Common myeloid progenitor, CD34-positive (primary cell): ENCODE measurements around the gene ADARB1.

Experiments used
- CTCF ChIA-PET: fragments of 350-600 bp; sonication (Branson Sonifier 250); formaldehyde crosslinking; loops from one replicate; lab custom pipeline; 2021; ENCODE audit warnings: antibody characterized with exemption; lab: Charles Lee
- POLR2A ChIA-PET: fragments of 350-600 bp; sonication (Branson Sonifier 250); formaldehyde crosslinking; loops from one replicate; lab custom pipeline; 2021; ENCODE audit warnings: antibody characterized with exemption; lab: Charles Lee
- DNase-seq, 3 donors: peaks; one replicate each; pipeline versions ENCODE4 v3.0.0 to v3.0.0-alpha.2; 2013
- H3K27ac ChIP-seq, 2 experiments: 1 replicate in 1 of 2; 2 replicates in 1 of 2; pipeline ENCODE4 v1.7.0; 2013; ENCODE audit warnings: inconsistent platforms in 2 of 2, low read length in 2 of 2, mild to moderate bottlenecking in 2 of 2, low read depth in 1 of 2, moderate library complexity in 1 of 2; ENCODE audit not compliant: severe bottlenecking in 2 of 2, insufficient read depth in 1 of 2, poor library complexity in 1 of 2
- H3K27me3 ChIP-seq, 5 experiments: replicated peaks in 2 of 5; 1 replicate in 3 of 5; 2 replicates in 2 of 5; pipeline versions ENCODE4 v1.6.1 to v1.7.0; 2013; ENCODE audit warnings: low read length in 4 of 5, mild to moderate bottlenecking in 2 of 5, moderate library complexity in 2 of 5, inconsistent platforms in 1 of 5; ENCODE audit not compliant: insufficient read depth in 5 of 5, control insufficient read depth in 4 of 5
- H3K36me3 ChIP-seq, 4 experiments: 1 replicate in 2 of 4; 2 replicates in 2 of 4; pipeline versions ENCODE4 v1.6.1 to v1.7.0; 2013; ENCODE audit warnings: low read length in 3 of 4, control low read depth in 1 of 4, mild to moderate bottlenecking in 1 of 4; ENCODE audit not compliant: control insufficient read depth in 4 of 4, insufficient read depth in 4 of 4
- H3K4me1 ChIP-seq, 4 experiments: 1 replicate in 3 of 4; 2 replicates in 1 of 4; pipeline versions ENCODE4 v1.6.1 to v1.7.1; 2013; ENCODE audit warnings: low read length in 3 of 4, mild to moderate bottlenecking in 3 of 4, control low read depth in 1 of 4, inconsistent platforms in 1 of 4, moderate library complexity in 1 of 4; ENCODE audit not compliant: control insufficient read depth in 4 of 4, insufficient read depth in 4 of 4; ENCODE audit errors: control extremely low read depth in 1 of 4
- H3K4me3 ChIP-seq, 7 experiments: 1 replicate in 4 of 7; 2 replicates in 3 of 7; pipeline versions ENCODE4 v1.5.1 to v1.7.0; 2013; ENCODE audit warnings: mild to moderate bottlenecking in 7 of 7, low read length in 6 of 7, moderate library complexity in 6 of 7, inconsistent platforms in 2 of 7, low read depth in 2 of 7, control low read depth in 1 of 7; ENCODE audit not compliant: insufficient read depth in 4 of 7, control insufficient read depth in 1 of 7; ENCODE audit errors: extremely low read depth in 1 of 7
- H3K9me3 ChIP-seq, 5 experiments: 1 replicate in 4 of 5; 2 replicates in 1 of 5; pipeline versions ENCODE4 v1.6.1 to v1.7.1; 2013; ENCODE audit warnings: low read length in 4 of 5, mild to moderate bottlenecking in 2 of 5, inconsistent platforms in 1 of 5, low read depth in 1 of 5, moderate library complexity in 1 of 5; ENCODE audit not compliant: control insufficient read depth in 4 of 5, insufficient read depth in 2 of 5; ENCODE audit errors: control extremely low read depth in 1 of 5
- WGBS: methylation state at CpG from one replicate; pipeline ENCODE4 v1.1.5; 2013; ENCODE audit not compliant: insufficient coverage; 5-methylcytosine and 5-hydroxymethylcytosine counted together

Gene ADARB1

GRCh38 chr21:45251635-45252447, 177.5 kb downstream of the ADARB1 start:
- H3K4me1 ChIP-seq = peaks cover 0 to 54% (median 8%) of the 10 kb centered on the region in 4 experiments
- no peak for DNase-seq
- WGBS = 89% methylated on average over 25 of the region's 28 CpGs

GRCh38 chr21:45252448-45252925, 178.1 kb downstream of the ADARB1 start:
- POLR2A ChIA-PET = no interaction called here
- Histone ChIP-seq H3K27ac (no peak overlapping the region), H3K4me1 (peaks cover 0 to 59% (median 14%) of the 10 kb centered on the region in 4 experiments), H3K9me3 (peaks cover 0 to 2% (median 0%) of the 10 kb centered on the region in 5 experiments), H3K36me3 (no peaks in the 10 kb centered on the region), H3K27me3 (peaks cover 0 to 5% (median 0%) of the 10 kb centered on the region in 5 experiments), H3K4me3 (no peak overlapping the region)
- no peak for DNase-seq
- 100% methylated on average over 6 of the region's 13 CpGs for WGBS
- CTCF ChIA-PET = no interaction called here

More at GRCh38 chr21:45251635-45252447, 177.5 kb downstream of the ADARB1 start:
- ChIA-PET CTCF (no interaction called here), POLR2A (interaction anchor here (0.6 kb wide), 1 partner anchor 32 kb away, joined by 5 read pairs; no protein-coding TSS in a partner anchor)
- Histone ChIP-seq H3K27me3 (peaks cover 0 to 7% (median 0%) of the 10 kb centered on the region in 5 experiments), H3K27ac (no peak overlapping the region), H3K9me3 (peaks cover 0 to 2% (median 0%) of the 10 kb centered on the region in 5 experiments), H3K4me3 (no peak overlapping the region), H3K36me3 (no peaks in the 10 kb centered on the region)

GRCh38 chr21:45253180-45253579, 178.8 kb downstream of the ADARB1 start:
- H3K27ac ChIP-seq = no peak overlapping the region
- ChIA-PET POLR2A (interaction anchor here (0.7 kb wide), 1 partner anchor 31 kb away, joined by 9 read pairs; no protein-coding TSS in a partner anchor), CTCF (interaction anchor here (0.7 kb wide), 1 partner anchor 71 kb away, joined by 3 read pairs; no protein-coding TSS in a partner anchor)
- peaks cover 0 to 2% (median 0%) of the 10 kb centered on the region in 5 experiments for H3K9me3 ChIP-seq
- H3K4me3 ChIP-seq = no peak overlapping the region
- WGBS = 63% methylated on average over 6 of the region's 8 CpGs
- peaks cover 0 to 4% (median 0%) of the 10 kb centered on the region in 5 experiments for H3K27me3 ChIP-seq
- no peaks in the 10 kb centered on the region for H3K36me3 ChIP-seq
- DNase-seq = peak in 2 of 3 donors; percentile 13 to 40
- peaks cover 0 to 66% (median 19%) of the 10 kb centered on the region in 4 experiments for H3K4me1 ChIP-seq

- H3K27me3 ChIP-seq = no peaks in the 10 kb centered on the region
- POLR2A ChIA-PET = interaction anchor here (0.7 kb wide), 1 partner anchor 30 kb away, joined by 9 read pairs; no protein-coding TSS in a partner anchor
- CTCF ChIA-PET = interaction anchor here (0.7 kb wide), 1 partner anchor 70 kb away, joined by 3 read pairs; no protein-coding TSS in a partner anchor
- H3K4me1 ChIP-seq = peaks cover 0 to 73% (median 19%) of the 10 kb centered on the region in 4 experiments
- peaks cover 0 to 2% (median 0%) of the 10 kb centered on the region in 5 experiments for H3K9me3 ChIP-seq
- H3K27ac ChIP-seq = no peak overlapping the region
- no peak overlapping the region for H3K4me3 ChIP-seq
- no peak for DNase-seq
- WGBS = 83% methylated on average over 18 of the region's 28 CpGs
- no peaks in the 10 kb centered on the region for H3K36me3 ChIP-seq
Measured at GRCh38 chr21:45253633-45254459, 179.5 kb downstream of the ADARB1 start.

GRCh38 chr21:45254460-45254930, 180.1 kb downstream of the ADARB1 start:
- DNase-seq = no peak
- ChIA-PET CTCF (no interaction called here), POLR2A (no interaction called here)
- Histone ChIP-seq H3K9me3 (peaks cover 0 to 2% (median 0%) of the 10 kb centered on the region in 5 experiments), H3K36me3 (no peaks in the 10 kb centered on the region), H3K27ac (no peak overlapping the region), H3K4me3 (no peak overlapping the region), H3K27me3 (no peaks in the 10 kb centered on the region), H3K4me1 (peaks cover 0 to 79% (median 19%) of the 10 kb centered on the region in 4 experiments)
- WGBS = 94% methylated on average over 16 of the region's 17 CpGs

- H3K27me3 ChIP-seq = no peaks in the 10 kb centered on the region
- DNase-seq = peak in 2 of 3 donors; percentile 11 to 21
- H3K4me1 ChIP-seq = peaks cover 0 to 87% (median 21%) of the 10 kb centered on the region in 4 experiments
- POLR2A ChIA-PET = no interaction called here
- H3K36me3 ChIP-seq = no peaks in the 10 kb centered on the region
- CTCF ChIA-PET = no interaction called here
- H3K27ac ChIP-seq = no peak overlapping the region
- whole genome bisulfite sequencing = 80% methylated on average over 15 of the region's 22 CpGs
- peaks cover 0 to 2% (median 0%) of the 10 kb centered on the region in 5 experiments for H3K9me3 ChIP-seq
- no peak overlapping the region for H3K4me3 ChIP-seq
Measured at GRCh38 chr21:45255381-45256020, 181.1 kb downstream of the ADARB1 start.
